Smooth muscle cell (in vitro differentiated cells): ENCODE results near the gene PCCA. TPM values are rescaled to one million over a fixed set of nuclear protein-coding genes. Genes with fewer than 3 reads are reported as not detected.

Experiments
- DNase-seq: peaks from one replicate; lab custom pipeline; 2025; ENCODE audit not compliant: unreplicated experiment; lab: John Stamatoyannopoulos, UW
- H2AFZ ChIP-seq: fragments of 200-600 bp; sonication (generic); 2 replicates; pipeline ENCODE4 v1.6.0; 2016; ENCODE audit warnings: antibody characterized with exemption, low read depth, mild to moderate bottlenecking
- H3F3A ChIP-seq: fragments of 200-600 bp; sonication (generic); 2 replicates; pipeline ENCODE4 v1.6.0; 2017; ENCODE audit warnings: antibody characterized with exemption, low read depth
- H3K27ac ChIP-seq: fragments of 200-600 bp; sonication (generic); 2 replicates; pipeline ENCODE4 v1.5.1; 2016; ENCODE audit warnings: low read depth, mild to moderate bottlenecking
- H3K27me3 ChIP-seq: fragments of 200-600 bp; sonication (generic); 2 replicates; pipeline ENCODE4 v1.6.1; 2016; ENCODE audit warnings: low read depth, mild to moderate bottlenecking
- H3K36me3 ChIP-seq: fragments of 200-600 bp; sonication (generic); 2 replicates; pipeline ENCODE4 v1.5.1; 2016; ENCODE audit warnings: low read depth
- H3K4me1 ChIP-seq: fragments of 200-600 bp; sonication (generic); 2 replicates; pipeline ENCODE4 v1.5.1; 2016; ENCODE audit warnings: low read depth
- H3K4me2 ChIP-seq: fragments of 200-600 bp; sonication (generic); 2 replicates; pipeline ENCODE4 v1.6.0; 2016; ENCODE audit warnings: mild to moderate bottlenecking
- H3K4me3 ChIP-seq: fragments of 200-600 bp; sonication (generic); 2 replicates; pipeline ENCODE4 v1.5.1; 2016; ENCODE audit warnings: mild to moderate bottlenecking
- H3K79me2 ChIP-seq: fragments of 200-600 bp; sonication (generic); 2 replicates; pipeline ENCODE4 v1.6.0; 2016; ENCODE audit warnings: low read depth, mild to moderate bottlenecking
- H3K9ac ChIP-seq: fragments of 200-600 bp; sonication (generic); 2 replicates; pipeline ENCODE4 v1.6.0; 2016; ENCODE audit warnings: low read depth
- H3K9me3 ChIP-seq: fragments of 200-600 bp; sonication (generic); replicated peaks from 2 replicates; pipeline ENCODE4 v1.5.1; 2016; ENCODE audit warnings: low read depth
- H4K20me1 ChIP-seq: fragments of 200-600 bp; sonication (generic); 2 replicates; pipeline ENCODE4 v1.6.0; 2016; ENCODE audit warnings: low read depth
- WGBS: methylation state at CpG from one replicate; pipeline ENCODE4 v1.1.7; 2016; ENCODE audit warnings: low lambda C conversion rate; 5-methylcytosine and 5-hydroxymethylcytosine counted together
- polyA plus RNA-seq: library from polyadenylated mRNA; unstranded; fragments of >200 nt; fragmentation: Nextera tagmentation; extraction: Ambion mirVana; gene quantifications from 2 replicates; pipeline ENCODE4 v1.2.1, GENCODE V29; 2016
- total RNA-seq: library from RNA; depleted of rRNA; stranded (reverse); fragments of >200 nt; gene quantifications from 2 replicates; pipeline ENCODE4 v1.2.3, GENCODE V29; 2014
- TF ChIP-seq, protein P1 (sequence below): fragments of 200-600 bp; sonication (generic); IDR thresholded peaks from 2 replicates; pipeline ENCODE4 v1.5.1; 2017; ENCODE audit warnings: borderline replicate concordance, mild to moderate bottlenecking, antibody characterized with exemption; ENCODE audit not compliant: insufficient read depth, poor library complexity, severe bottlenecking

Gene PCCA
- total and polyA plus RNA-seq, 2 experiments from 2014 or later = 19.6 to 24.7 TPM

DNA sequence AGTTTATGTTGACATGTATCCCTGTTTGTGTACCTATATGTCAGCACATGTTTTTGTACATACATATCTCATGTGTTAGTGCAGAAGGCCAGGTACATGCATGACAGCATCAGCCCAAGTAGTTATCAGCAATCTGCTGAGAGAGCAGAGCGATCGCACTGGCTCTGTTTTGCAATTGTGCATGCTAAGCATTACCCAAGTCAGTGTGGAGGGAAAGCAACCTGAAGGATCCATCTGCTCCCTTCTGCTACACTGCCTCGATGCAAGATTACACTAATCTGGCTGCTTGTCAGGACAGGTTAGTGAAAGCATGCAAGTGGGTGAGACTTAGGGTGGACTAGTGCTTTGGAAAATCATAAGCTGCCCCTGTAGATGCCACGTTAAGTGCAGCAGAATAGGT, 211.8 kb downstream of the PCCA start:
- Histone ChIP-seq H3F3A (no peaks in the 10 kb centered on the region), H3K4me3 (no peak overlapping the region), H3K9me3 (no peaks in the 10 kb centered on the region), H3K9ac (no peak overlapping the region), H3K4me1 (no peaks in the 10 kb centered on the region), H2AFZ (no peak overlapping the region), H3K27me3 (no peaks in the 10 kb centered on the region), H4K20me1 (no peaks in the 10 kb centered on the region), H3K27ac (no peak overlapping the region), H3K4me2 (no peak overlapping the region), H3K36me3 (no peaks in the 10 kb centered on the region), H3K79me2 (no peaks in the 10 kb centered on the region)
- 79% methylated on average over 4 of the region's 4 CpGs for WGBS
- TF ChIP-seq, protein P1, sequence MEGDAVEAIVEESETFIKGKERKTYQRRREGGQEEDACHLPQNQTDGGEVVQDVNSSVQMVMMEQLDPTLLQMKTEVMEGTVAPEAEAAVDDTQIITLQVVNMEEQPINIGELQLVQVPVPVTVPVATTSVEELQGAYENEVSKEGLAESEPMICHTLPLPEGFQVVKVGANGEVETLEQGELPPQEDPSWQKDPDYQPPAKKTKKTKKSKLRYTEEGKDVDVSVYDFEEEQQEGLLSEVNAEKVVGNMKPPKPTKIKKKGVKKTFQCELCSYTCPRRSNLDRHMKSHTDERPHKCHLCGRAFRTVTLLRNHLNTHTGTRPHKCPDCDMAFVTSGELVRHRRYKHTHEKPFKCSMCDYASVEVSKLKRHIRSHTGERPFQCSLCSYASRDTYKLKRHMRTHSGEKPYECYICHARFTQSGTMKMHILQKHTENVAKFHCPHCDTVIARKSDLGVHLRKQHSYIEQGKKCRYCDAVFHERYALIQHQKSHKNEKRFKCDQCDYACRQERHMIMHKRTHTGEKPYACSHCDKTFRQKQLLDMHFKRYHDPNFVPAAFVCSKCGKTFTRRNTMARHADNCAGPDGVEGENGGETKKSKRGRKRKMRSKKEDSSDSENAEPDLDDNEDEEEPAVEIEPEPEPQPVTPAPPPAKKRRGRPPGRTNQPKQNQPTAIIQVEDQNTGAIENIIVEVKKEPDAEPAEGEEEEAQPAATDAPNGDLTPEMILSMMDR = no peak
- no peak for DNase-seq

DNA sequence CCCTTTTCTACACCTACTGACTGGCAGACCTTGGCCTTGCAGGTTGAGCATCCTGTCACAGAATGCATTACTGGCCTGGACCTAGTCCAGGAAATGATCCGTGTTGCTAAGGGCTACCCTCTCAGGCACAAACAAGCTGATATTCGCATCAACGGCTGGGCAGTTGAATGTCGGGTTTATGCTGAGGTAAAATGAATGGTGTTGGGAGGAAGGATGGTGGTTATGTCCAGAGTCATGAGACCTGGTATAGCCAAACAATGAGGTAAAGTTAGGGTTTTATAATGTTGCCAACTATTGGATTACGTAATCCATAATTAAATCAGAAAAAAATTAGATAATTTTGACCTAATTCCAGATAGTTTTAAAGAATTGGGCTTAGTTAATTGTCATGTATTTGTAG, 212.5 kb downstream of the PCCA start:
- Histone ChIP-seq H3K27ac (no peak overlapping the region), H3K4me1 (peaks cover 4% of the 10 kb centered on the region), H3F3A (no peaks in the 10 kb centered on the region), H2AFZ (no peak overlapping the region), H3K79me2 (no peaks in the 10 kb centered on the region), H3K9me3 (no peaks in the 10 kb centered on the region), H3K27me3 (no peaks in the 10 kb centered on the region), H3K36me3 (no peaks in the 10 kb centered on the region), H4K20me1 (no peaks in the 10 kb centered on the region), H3K4me2 (no peak overlapping the region), H3K9ac (no peak overlapping the region), H3K4me3 (no peak overlapping the region)
- DNase-seq = no peak
- 95% methylated on average over 5 of the region's 5 CpGs for WGBS
- TF ChIP-seq, protein P1 = no peak

DNA sequence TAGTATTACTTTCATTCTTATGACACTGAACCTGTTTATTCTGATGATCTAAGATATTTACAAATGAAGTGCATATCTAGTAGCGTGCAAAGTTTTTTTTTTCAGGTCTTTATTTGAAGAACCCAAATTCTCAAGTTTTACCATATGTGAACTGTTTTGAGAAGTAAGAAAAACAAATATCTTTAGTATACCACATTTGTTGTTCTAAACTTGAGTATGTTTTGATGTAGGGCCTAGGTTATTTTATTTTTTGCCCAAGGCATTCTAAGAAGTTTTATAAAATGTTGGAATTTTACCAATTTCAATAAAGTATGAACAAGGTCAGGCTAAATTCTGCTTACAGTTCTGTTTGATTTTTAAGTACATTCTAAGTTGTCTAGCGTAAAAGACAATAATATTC, 213.5 kb downstream of the PCCA start:
- Histone ChIP-seq H3K36me3 (no peaks in the 10 kb centered on the region), H3F3A (no peaks in the 10 kb centered on the region), H2AFZ (no peak overlapping the region), H3K79me2 (no peaks in the 10 kb centered on the region), H3K4me2 (no peak overlapping the region), H3K9ac (no peak overlapping the region), H3K27ac (no peak overlapping the region), H3K27me3 (no peaks in the 10 kb centered on the region), H3K9me3 (no peaks in the 10 kb centered on the region), H4K20me1 (no peaks in the 10 kb centered on the region), H3K4me1 (peaks cover 5% of the 10 kb centered on the region), H3K4me3 (no peak overlapping the region)
- 97% methylated on average over 2 of the region's 2 CpGs for WGBS
- TF ChIP-seq, protein P1 = no peak
- no peak for DNase-seq

DNA sequence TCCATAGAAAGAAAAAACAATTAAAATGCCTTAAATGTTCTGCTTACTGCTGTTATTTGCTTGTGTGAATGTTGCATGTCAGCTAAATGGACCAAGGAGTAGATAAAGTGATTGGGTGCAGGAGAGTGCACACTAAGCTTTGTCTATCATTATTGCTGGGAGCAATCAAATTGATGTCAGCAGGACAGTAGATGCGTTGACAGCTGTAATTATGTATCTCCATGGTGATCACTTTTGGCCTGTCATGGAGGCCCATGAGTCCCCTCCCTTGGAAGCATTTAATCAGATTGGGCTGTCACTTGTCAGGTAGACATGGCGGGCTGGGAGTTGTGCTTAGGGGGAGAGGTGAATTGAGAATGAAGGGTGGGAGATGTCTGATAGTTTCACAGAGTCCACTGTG, 215.3 kb downstream of the PCCA start:
- Histone ChIP-seq H3K9ac (no peak overlapping the region), H4K20me1 (no peaks in the 10 kb centered on the region), H3K4me3 (no peak overlapping the region), H2AFZ (no peak overlapping the region), H3K4me2 (no peak overlapping the region), H3F3A (no peaks in the 10 kb centered on the region), H3K4me1 (peaks cover 5% of the 10 kb centered on the region), H3K79me2 (no peaks in the 10 kb centered on the region), H3K36me3 (no peaks in the 10 kb centered on the region), H3K9me3 (no peaks in the 10 kb centered on the region), H3K27me3 (no peaks in the 10 kb centered on the region), H3K27ac (no peak overlapping the region)
- WGBS = 95% methylated on average over 2 of the region's 2 CpGs
- DNase-seq = no peak
- TF ChIP-seq, protein P1 = no peak
